Activated T-cell treated with anti-CD3 and anti-CD28 coated beads, Interleukin-2, amount 50 U/mL, for 4 hours (primary cell): Measurements from ENCODE around the gene SBNO2. TPM values are rescaled to one million over a fixed set of nuclear protein-coding genes. Genes with fewer than 3 reads are reported as not detected.

Source experiments
- ATAC-seq, 2 donors: fragments of 200-7000 bp; cut with Tn5 transposase; one replicate each; pipeline ENCODE4 v1.10.0; 2021
- DNase-seq: peaks from one replicate; pipeline ENCODE4 v3.0.0-alpha.2; 2020
- H3K27me3 Mint-ChIP-seq: one replicate; pipeline ENCODE4 v1.8.0; 2021; ENCODE audit warnings: low read depth, mixed read lengths
- H3K36me3 Mint-ChIP-seq: one replicate; pipeline ENCODE4 v1.8.0; 2022; ENCODE audit warnings: mixed read lengths; ENCODE audit not compliant: insufficient read depth
- H3K4me1 Mint-ChIP-seq: one replicate; pipeline ENCODE4 v1.8.0; 2021; ENCODE audit warnings: low read depth, mixed read lengths
- H3K4me3 Mint-ChIP-seq: one replicate; pipeline ENCODE4 v1.8.0; 2021; ENCODE audit warnings: mild to moderate bottlenecking, moderate library complexity, mixed read lengths
- H3K9me3 Mint-ChIP-seq: one replicate; pipeline ENCODE4 v1.8.0; 2021; ENCODE audit warnings: mixed read lengths
- total RNA-seq, 3 donors: library from RNA; stranded (reverse); gene quantifications; one replicate each; pipeline ENCODE4 v1.2.1, GENCODE V29; 2021

The SBNO2 gene
- total RNA-seq, 3 donors from 2014 or later = 134 to 140 (median 139) TPM

- DNase-seq = no peak
- H3K9me3 Mint-ChIP-seq = no peaks in the 10 kb centered on the region
Measured at GRCh38 chr19:1109697-1110671, 64.1 kb downstream of the SBNO2 start.

GRCh38 chr19:1109032-1109551 is 65.0 kb downstream of the SBNO2 start:
- no peak for DNase-seq
- ATAC-seq = no peak
- Mint-ChIP-seq H3K4me1 (peaks cover 8% of the 10 kb centered on the region), H3K27me3 (no peaks in the 10 kb centered on the region), H3K4me3 (no peak overlapping the region), H3K36me3 (peaks cover 2% of the 10 kb centered on the region), H3K9me3 (no peaks in the 10 kb centered on the region)

More at GRCh38 chr19:1109697-1110671, 64.1 kb downstream of the SBNO2 start:
- Mint-ChIP-seq H3K4me3 (no peak overlapping the region), H3K27me3 (no peaks in the 10 kb centered on the region), H3K4me1 (peaks cover 8% of the 10 kb centered on the region), H3K36me3 (peaks cover 2% of the 10 kb centered on the region)
- ATAC-seq = no peak

DNA sequence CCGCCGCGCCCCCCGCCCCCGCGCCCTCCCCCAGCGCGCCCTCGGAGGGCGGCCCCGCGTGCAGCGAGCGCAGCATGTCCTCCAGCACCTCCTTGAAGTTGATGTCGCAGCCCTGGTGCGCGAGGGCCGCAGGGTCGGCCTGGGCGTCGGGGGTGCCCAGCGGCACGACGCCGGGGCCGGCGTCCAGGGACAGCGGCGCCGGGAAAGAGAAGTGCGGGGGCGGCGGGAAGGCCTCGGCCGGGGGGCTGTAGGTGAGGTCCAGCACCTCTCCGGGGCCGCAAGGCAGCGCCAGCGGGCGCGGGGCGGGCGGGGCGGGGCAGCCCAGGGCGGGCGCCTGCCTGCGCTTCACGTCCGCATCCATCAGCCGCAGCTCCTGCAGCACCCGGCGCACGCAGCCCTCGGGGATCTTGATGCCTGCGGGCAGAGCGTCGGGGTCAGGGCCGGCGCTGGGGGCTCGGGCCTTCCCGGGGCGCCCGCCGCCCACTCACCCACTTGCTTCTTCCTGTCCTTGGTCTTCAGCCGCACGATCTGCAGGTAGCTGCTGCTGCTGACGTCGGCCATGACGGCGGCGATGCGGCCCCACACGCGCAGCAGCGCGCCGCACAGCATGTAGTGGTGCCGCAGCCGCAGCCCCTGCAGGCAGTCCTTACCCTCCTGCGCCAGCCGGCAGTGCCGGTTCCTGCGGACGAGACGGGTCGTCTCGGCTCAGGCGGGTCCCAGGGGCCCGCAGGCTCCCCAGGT is 65.6 kb downstream of the SBNO2 start:
- DNase-seq (no peak), ATAC-seq (no peak)
- Mint-ChIP-seq H3K27me3 (no peaks in the 10 kb centered on the region), H3K9me3 (no peaks in the 10 kb centered on the region), H3K4me1 (peaks cover 9% of the 10 kb centered on the region), H3K36me3 (peaks cover 2% of the 10 kb centered on the region), H3K4me3 (no peak overlapping the region)

DNA sequence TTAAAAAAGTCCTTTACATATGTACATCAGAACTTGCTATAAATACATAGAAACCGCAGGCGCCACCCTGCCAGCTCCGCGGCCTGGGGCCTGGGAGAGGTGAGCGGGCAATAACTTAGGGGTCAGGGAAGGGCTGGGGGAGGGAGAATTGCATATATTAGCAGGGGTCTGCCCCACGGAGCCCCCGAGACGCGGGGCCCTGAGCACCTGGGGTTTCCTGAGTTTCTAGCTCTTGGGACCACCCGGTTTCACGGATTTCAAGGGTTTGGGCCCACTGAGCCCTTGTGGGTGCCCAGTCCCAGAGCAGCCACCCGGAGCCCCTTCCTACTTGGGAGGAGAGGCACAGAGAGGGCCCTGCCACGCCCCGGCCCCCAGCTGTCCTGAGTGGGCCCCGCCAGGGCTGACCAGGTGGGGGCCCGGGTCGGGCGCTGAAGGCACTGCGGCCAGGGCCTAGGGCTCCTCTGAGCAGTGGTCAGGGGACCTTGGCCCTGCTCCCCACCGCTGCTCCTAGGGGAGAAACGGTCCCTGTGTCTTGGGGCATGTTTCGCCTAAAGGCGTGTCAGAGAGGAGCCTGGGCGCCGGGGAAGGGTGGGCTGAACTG is 66.3 kb downstream of the SBNO2 start:
- peaks cover 2% of the 10 kb centered on the region for H3K36me3 Mint-ChIP-seq
- H3K9me3 Mint-ChIP-seq = no peaks in the 10 kb centered on the region
- peaks cover 16% of the 10 kb centered on the region for H3K4me1 Mint-ChIP-seq
- ATAC-seq = no peak
- no peaks in the 10 kb centered on the region for H3K27me3 Mint-ChIP-seq
- DNase-seq = no peak
- no peak overlapping the region for H3K4me3 Mint-ChIP-seq

GRCh38 chr19:1106841-1107660 is 67.0 kb downstream of the SBNO2 start:
- peaks cover 22% of the 10 kb centered on the region for H3K4me1 Mint-ChIP-seq
- H3K27me3 Mint-ChIP-seq = no peaks in the 10 kb centered on the region
- DNase-seq (no peak), ATAC-seq (no peak)
- H3K36me3 Mint-ChIP-seq = peaks cover 2% of the 10 kb centered on the region
- H3K9me3 Mint-ChIP-seq = no peaks in the 10 kb centered on the region
- peak overlapping the region; percentile 40 for H3K4me3 Mint-ChIP-seq

- no peaks in the 10 kb centered on the region for H3K9me3 Mint-ChIP-seq
- ATAC-seq (no peak), DNase-seq (no peak)
- H3K27me3 Mint-ChIP-seq = no peaks in the 10 kb centered on the region
- peaks cover 31% of the 10 kb centered on the region for H3K4me1 Mint-ChIP-seq
- H3K4me3 Mint-ChIP-seq = peak overlapping the region; percentile 48
- H3K36me3 Mint-ChIP-seq = peaks cover 2% of the 10 kb centered on the region
Measured at GRCh38 chr19:1105873-1106840, 67.9 kb downstream of the SBNO2 start.

GRCh38 chr19:1105008-1105872 is 68.8 kb downstream of the SBNO2 start:
- no peaks in the 10 kb centered on the region for H3K27me3 Mint-ChIP-seq
- ATAC-seq = peak in 1 of 2 donors; percentile 0

DNA sequence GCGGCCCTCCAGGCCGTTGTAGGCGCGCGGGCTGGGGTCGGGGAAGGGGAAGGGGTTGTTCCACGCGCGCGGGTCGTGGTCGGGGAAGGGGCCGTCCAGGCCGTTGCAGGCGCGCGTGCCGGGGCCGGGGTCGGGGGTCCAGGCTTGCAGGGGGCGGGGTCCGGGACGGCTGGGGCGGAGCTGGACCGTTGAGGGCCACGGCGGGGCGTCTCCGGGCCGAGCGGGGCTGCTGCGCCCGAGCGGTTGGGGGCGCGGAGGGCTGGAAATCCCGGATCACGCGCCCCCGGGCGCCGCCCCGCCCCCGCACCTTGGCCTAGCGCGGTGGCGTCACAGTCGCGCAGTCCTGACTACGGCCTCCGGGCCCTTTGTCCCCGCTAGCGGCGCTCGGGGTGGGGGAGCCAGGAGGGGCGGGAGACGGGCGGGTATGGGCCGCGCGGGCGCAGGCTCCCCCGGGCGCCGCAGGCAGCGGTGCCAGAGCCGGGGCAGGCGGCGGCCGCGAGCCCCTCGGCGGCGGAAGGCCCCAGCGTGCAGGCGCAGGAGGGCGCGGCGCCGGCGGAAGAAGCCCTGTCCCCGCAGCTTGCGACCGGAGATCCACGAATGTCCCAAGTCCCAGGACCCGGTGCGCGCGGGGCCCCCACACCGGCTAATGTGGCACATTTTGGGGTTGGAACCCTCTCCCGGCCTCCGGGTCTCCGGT is 69.6 kb downstream of the SBNO2 start:
- no peaks in the 10 kb centered on the region for H3K9me3 Mint-ChIP-seq

More at GRCh38 chr19:1105008-1105872, 68.8 kb downstream of the SBNO2 start:
- H3K4me1 Mint-ChIP-seq = peaks cover 33% of the 10 kb centered on the region
- no peak for DNase-seq
- peaks cover 2% of the 10 kb centered on the region for H3K36me3 Mint-ChIP-seq
- H3K9me3 Mint-ChIP-seq = no peaks in the 10 kb centered on the region
- H3K4me3 Mint-ChIP-seq = peak overlapping the region; percentile 74

GRCh38 chr19:1103708-1104310 is 70.3 kb downstream of the SBNO2 start, which contains the start of gene GPX4:
Gene GPX4 (plus strand): TSS chr19:1103994. CDS start chr19:1104044, 50 bp downstream.
- peaks cover 45% of the 10 kb centered on the region for H3K4me1 Mint-ChIP-seq
- H3K27me3 Mint-ChIP-seq = no peaks in the 10 kb centered on the region
- no peaks in the 10 kb centered on the region for H3K36me3 Mint-ChIP-seq
- H3K9me3 Mint-ChIP-seq = no peaks in the 10 kb centered on the region
- ATAC-seq (peak; percentile 78), DNase-seq (peak; percentile 98)
- peak within 1 kb of the TSS; percentile 74 for H3K4me3 Mint-ChIP-seq

More for the DNA sequence above, 69.6 kb downstream of the SBNO2 start:
- no peaks in the 10 kb centered on the region for H3K27me3 Mint-ChIP-seq
- H3K4me3 Mint-ChIP-seq = peak overlapping the region; percentile 74
- peak; percentile 68 for DNase-seq
- peak; percentile 46 for ATAC-seq
- H3K4me1 Mint-ChIP-seq = peaks cover 38% of the 10 kb centered on the region
- H3K36me3 Mint-ChIP-seq = no peaks in the 10 kb centered on the region

- H3K36me3 Mint-ChIP-seq = no peaks in the 10 kb centered on the region
- H3K4me1 Mint-ChIP-seq = peaks cover 48% of the 10 kb centered on the region
- ATAC-seq = no peak
- H3K27me3 Mint-ChIP-seq = no peaks in the 10 kb centered on the region
- no peak for DNase-seq
- H3K4me3 Mint-ChIP-seq = peak overlapping the region; percentile 55
- no peaks in the 10 kb centered on the region for H3K9me3 Mint-ChIP-seq
Measured at GRCh38 chr19:1103132-1103707, 70.8 kb downstream of the SBNO2 start.
